MM.1S (cell line): ENCODE data around the gene HCN2.

Experiments used
- EZH2phosphoT487 ChIP-seq: fragments of 300-600 bp; sonication (generic); IDR thresholded peaks from 2 replicates; pipeline ENCODE4 v1.6.1; 2018; ENCODE audit warnings: antibody characterized with exemption, low read length
- TF ChIP-seq, protein P1 (sequence below): fragments of 300-600 bp; sonication (generic); IDR thresholded peaks from 2 replicates; pipeline ENCODE4 v1.5.1; 2016; ENCODE audit warnings: antibody characterized with exemption, low read length, mixed read lengths

- TF ChIP-seq, protein P1, sequence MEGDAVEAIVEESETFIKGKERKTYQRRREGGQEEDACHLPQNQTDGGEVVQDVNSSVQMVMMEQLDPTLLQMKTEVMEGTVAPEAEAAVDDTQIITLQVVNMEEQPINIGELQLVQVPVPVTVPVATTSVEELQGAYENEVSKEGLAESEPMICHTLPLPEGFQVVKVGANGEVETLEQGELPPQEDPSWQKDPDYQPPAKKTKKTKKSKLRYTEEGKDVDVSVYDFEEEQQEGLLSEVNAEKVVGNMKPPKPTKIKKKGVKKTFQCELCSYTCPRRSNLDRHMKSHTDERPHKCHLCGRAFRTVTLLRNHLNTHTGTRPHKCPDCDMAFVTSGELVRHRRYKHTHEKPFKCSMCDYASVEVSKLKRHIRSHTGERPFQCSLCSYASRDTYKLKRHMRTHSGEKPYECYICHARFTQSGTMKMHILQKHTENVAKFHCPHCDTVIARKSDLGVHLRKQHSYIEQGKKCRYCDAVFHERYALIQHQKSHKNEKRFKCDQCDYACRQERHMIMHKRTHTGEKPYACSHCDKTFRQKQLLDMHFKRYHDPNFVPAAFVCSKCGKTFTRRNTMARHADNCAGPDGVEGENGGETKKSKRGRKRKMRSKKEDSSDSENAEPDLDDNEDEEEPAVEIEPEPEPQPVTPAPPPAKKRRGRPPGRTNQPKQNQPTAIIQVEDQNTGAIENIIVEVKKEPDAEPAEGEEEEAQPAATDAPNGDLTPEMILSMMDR: no peak
- TF ChIP-seq EZH2phosphoT487: no peak
These were observed 35.6 kb downstream of the HCN2 start for GRCh38 chr19:625257-625656.
